CD1c-positive myeloid dendritic cell (primary cell): ENCODE results near the gene ELAVL4.

Experiments used
- DNase-seq: peaks from one replicate; pipeline ENCODE4 v3.0.0-alpha.2; 2016; ENCODE audit errors: extremely low spot score

ELAVL4 gene

DNA sequence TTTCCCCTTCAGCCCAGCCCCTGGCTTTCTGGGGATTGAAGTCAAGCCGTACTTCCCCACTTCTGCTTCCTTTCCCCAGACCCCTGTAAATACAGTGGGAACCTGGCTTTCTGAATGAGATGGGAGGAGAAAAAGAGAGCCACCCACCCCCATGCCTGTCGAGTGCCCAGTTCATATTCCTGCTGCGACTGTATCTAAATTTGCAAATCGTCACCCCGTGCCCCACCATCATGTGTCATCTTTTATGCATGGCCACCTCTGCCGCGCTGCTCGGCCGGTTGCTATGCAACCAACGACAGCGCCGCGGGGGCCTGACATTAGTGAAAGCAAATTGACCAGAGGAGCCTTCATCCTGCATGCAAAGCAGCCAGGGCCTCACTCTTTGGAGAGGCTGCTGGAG is 143.0 kb downstream of the ELAVL4 start:
- no peak for DNase-seq

DNA sequence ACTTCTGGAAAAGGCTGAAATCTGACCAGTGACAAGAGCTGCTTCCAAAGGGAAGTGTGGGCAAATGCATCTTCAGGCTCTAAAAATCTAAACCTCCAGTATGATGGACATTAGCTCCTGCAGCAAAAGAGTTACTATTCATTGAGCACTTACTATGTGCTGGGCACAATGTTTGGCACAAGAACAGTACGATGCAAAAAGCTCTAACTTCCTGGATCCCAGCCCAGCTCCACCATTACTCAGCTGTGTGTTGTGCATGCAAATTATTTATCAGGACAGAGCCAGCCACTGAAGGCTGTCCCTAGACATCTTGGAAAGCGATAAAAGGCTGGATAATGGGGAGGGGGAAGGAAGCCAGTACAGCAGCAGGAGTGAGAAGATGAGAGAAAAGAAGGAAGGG is 143.5 kb downstream of the ELAVL4 start:
- no peak for DNase-seq
